ENCODE measurements around the gene TSPAN6. TPM values are rescaled to one million over a fixed set of nuclear protein-coding genes. Genes with fewer than 3 reads are reported as not detected.

The TSPAN6 gene
- polyA plus RNA-seq, 3 donors, result not detected

GRCh38 chrX:100681599-100681998, 45.0 kb upstream of the TSPAN6 start:
- no peak overlapping the region for H3K9ac ChIP-seq (ENCODE audit: insufficient read depth, low read length, poor library complexity, severe bottlenecking)
- H4K20me1 ChIP-seq (ENCODE audit: insufficient read depth, low read length), result no peaks in the 10 kb centered on the region
- H3K4me1 Mint-ChIP-seq, result peaks cover 1% of the 10 kb centered on the region
- H3K9me3 Mint-ChIP-seq, result no peaks in the 10 kb centered on the region
- H3K9me3 ChIP-seq (replicated peaks in 1 of 2; ENCODE audit: control insufficient read depth in 1 of 2, insufficient read depth in 1 of 2, low read length in 2 of 2), result no peaks in the 10 kb centered on the region
- H3K36me3 Mint-ChIP-seq, result no peaks in the 10 kb centered on the region
- no peak overlapping the region for H3K27ac ChIP-seq (ENCODE audit: low read depth in 1 of 2, low read length in 2 of 2)
- TF ChIP-seq CTCF (IDR thresholded peaks at IDR 0.05), result no peak
- H3K27me3 ChIP-seq (ENCODE audit: control insufficient read depth in 2 of 2, insufficient read depth in 2 of 2, low read length in 2 of 2), result peaks cover 3% of the 10 kb centered on the region in 2 donors
- no peak overlapping the region for H3K4me2 ChIP-seq (replicated peaks; ENCODE audit: extremely low read depth, low read length, poor library complexity, severe bottlenecking)
- no peaks in the 10 kb centered on the region for H3K36me3 ChIP-seq (replicated peaks in 1 of 2; ENCODE audit: control insufficient read depth in 1 of 2, insufficient read depth in 2 of 2, low read length in 2 of 2)
- WGBS (ENCODE audit: insufficient coverage), result no CpG with 5 or more reads among the region's 3 CpGs
- no peak overlapping the region for H3K4me3 ChIP-seq (replicated peaks in 1 of 3; ENCODE audit: low read depth in 2 of 3, low read length in 3 of 3)
- H2AFZ ChIP-seq (ENCODE audit: insufficient read depth, low read depth, low read length, poor library complexity, severe bottlenecking), result no peak overlapping the region
- intact Hi-C loops (cut with micrococcal nuclease), result no loop called here
- H3K4me1 ChIP-seq (ENCODE audit: control insufficient read depth in 1 of 2, insufficient read depth in 2 of 2, low read length in 2 of 2), result no peaks in the 10 kb centered on the region
- no peak overlapping the region for H3K4me3 Mint-ChIP-seq
- peaks cover 1 to 15% (median 12%) of the 10 kb centered on the region in 3 donors for H3K27me3 Mint-ChIP-seq (ENCODE audit: low read depth in 3 of 3)
- no peak overlapping the region for H3K27ac Mint-ChIP-seq
- no peak for DNase-seq
- no peaks in the 10 kb centered on the region for H3K79me2 ChIP-seq (ENCODE audit: insufficient read depth, low read length)

GRCh38 chrX:100680756-100681155, 44.1 kb upstream of the TSPAN6 start:
- Histone ChIP-seq H3K4me1 (ENCODE audit: control insufficient read depth in 1 of 2, insufficient read depth in 2 of 2, low read length in 2 of 2) (no peaks in the 10 kb centered on the region), H3K79me2 (ENCODE audit: insufficient read depth, low read length) (no peaks in the 10 kb centered on the region), H3K4me2 (replicated peaks; ENCODE audit: extremely low read depth, low read length, poor library complexity, severe bottlenecking) (no peak overlapping the region), H3K9ac (ENCODE audit: insufficient read depth, low read length, poor library complexity, severe bottlenecking) (no peak overlapping the region), H3K4me3 (replicated peaks in 1 of 3; ENCODE audit: low read depth in 2 of 3, low read length in 3 of 3) (no peak overlapping the region), H3K36me3 (replicated peaks in 1 of 2; ENCODE audit: control insufficient read depth in 1 of 2, insufficient read depth in 2 of 2, low read length in 2 of 2) (no peaks in the 10 kb centered on the region), H3K27me3 (ENCODE audit: control insufficient read depth in 2 of 2, insufficient read depth in 2 of 2, low read length in 2 of 2) (peaks cover 3% of the 10 kb centered on the region in 2 donors), H4K20me1 (ENCODE audit: insufficient read depth, low read length) (no peaks in the 10 kb centered on the region), H3K9me3 (replicated peaks in 1 of 2; ENCODE audit: control insufficient read depth in 1 of 2, insufficient read depth in 1 of 2, low read length in 2 of 2) (no peaks in the 10 kb centered on the region), H3K27ac (ENCODE audit: low read depth in 1 of 2, low read length in 2 of 2) (no peak overlapping the region), H2AFZ (ENCODE audit: insufficient read depth, low read depth, low read length, poor library complexity, severe bottlenecking) (no peak overlapping the region)
- Mint-ChIP-seq H3K4me1 (peaks cover 1% of the 10 kb centered on the region), H3K4me3 (no peak overlapping the region), H3K27ac (no peak overlapping the region), H3K36me3 (no peaks in the 10 kb centered on the region), H3K27me3 (ENCODE audit: low read depth in 3 of 3) (peaks cover 4 to 16% (median 15%) of the 10 kb centered on the region in 3 donors), H3K9me3 (peaks cover 0 to 2% (median 0%) of the 10 kb centered on the region in 7 donors)
- WGBS (ENCODE audit: insufficient coverage), result 67% methylated on average over 1 of the region's 2 CpGs
- no peak for TF ChIP-seq CTCF (IDR thresholded peaks at IDR 0.05)
- intact Hi-C loops (cut with micrococcal nuclease), result no loop called here
- no peak for DNase-seq
